Thyroid gland (tissue), 4 donors: ENCODE measurements around the gene PRM1. TPM values are rescaled to one million over a fixed set of nuclear protein-coding genes. Genes with fewer than 3 reads are reported as not detected.

Experiments used
- DNase-seq, 2 donors: peaks; one replicate each; pipeline ENCODE4 v3.0.0-alpha.2; 2019
- H3K27ac ChIP-seq, 3 donors: fragments of 200-600 bp; sonication (generic); 1 replicate in 2 of 3; 2 replicates in 1 of 3; pipeline ENCODE4 v1.5.1; 2016 to 2019; ENCODE audit warnings: mild to moderate bottlenecking in 1 of 3, moderate library complexity in 1 of 3
- H3K27me3 ChIP-seq: fragments of 200-600 bp; sonication (generic); one replicate; pipeline ENCODE4 v1.5.1; 2019
- H3K36me3 ChIP-seq, 2 donors: fragments of 200-600 bp; sonication (generic); one replicate each; pipeline ENCODE4 v1.5.1; 2016 to 2019
- H3K4me1 ChIP-seq, 2 donors: fragments of 200-600 bp; sonication (generic); one replicate each; pipeline ENCODE4 v1.5.1; 2017 to 2019
- H3K4me3 ChIP-seq, 3 donors: fragments of 200-600 bp; sonication (generic); replicated peaks in 1 of 3; 1 replicate in 2 of 3; 2 replicates in 1 of 3; pipeline ENCODE4 v1.5.1; 2016; ENCODE audit warnings: mild to moderate bottlenecking in 1 of 3
- H3K9me3 ChIP-seq: fragments of 200-600 bp; sonication (generic); one replicate; pipeline ENCODE4 v1.5.1; 2017
- POLR2A ChIP-seq, 2 donors: fragments of 450-650 bp; IDR thresholded peaks; one replicate each; pipeline ENCODE4 v1.6.1; 2017; ENCODE audit warnings: antibody characterized with exemption in 2 of 2, mild to moderate bottlenecking in 2 of 2, moderate library complexity in 1 of 2
- WGBS, 2 donors: methylation state at CpG; one replicate each; pipeline ENCODE4 v1.1.5; 2017; 5-methylcytosine and 5-hydroxymethylcytosine counted together
- intact Hi-C: fragments of 100-400 bp; cut with DNase I; formaldehyde crosslinking; loops from one replicate; pipeline ENCODE4 v1.15.1; 2023
- total RNA-seq, 4 donors: library from RNA; depleted of rRNA; stranded (reverse); fragments of >200 nt; gene quantifications; one replicate each; pipeline ENCODE4 v1.2.3, GENCODE V29; 2016
- TF ChIP-seq, protein P1 (sequence below), 6 experiments: fragments of 200-600 bp in 3 of 6; fragments of 450-650 bp in 3 of 6; sonication (generic) in 3 of 6; IDR thresholded peaks; one replicate each; pipeline ENCODE4 v1.5.1; 2016 to 2019; ENCODE audit warnings: antibody characterized with exemption in 6 of 6, mild to moderate bottlenecking in 2 of 6, inconsistent platforms in 1 of 6, moderate library complexity in 1 of 6

PRM1 gene
- total RNA-seq, 4 donors from 2014 or later: 13.7 to 335 TPM; not detected in 2

DNA sequence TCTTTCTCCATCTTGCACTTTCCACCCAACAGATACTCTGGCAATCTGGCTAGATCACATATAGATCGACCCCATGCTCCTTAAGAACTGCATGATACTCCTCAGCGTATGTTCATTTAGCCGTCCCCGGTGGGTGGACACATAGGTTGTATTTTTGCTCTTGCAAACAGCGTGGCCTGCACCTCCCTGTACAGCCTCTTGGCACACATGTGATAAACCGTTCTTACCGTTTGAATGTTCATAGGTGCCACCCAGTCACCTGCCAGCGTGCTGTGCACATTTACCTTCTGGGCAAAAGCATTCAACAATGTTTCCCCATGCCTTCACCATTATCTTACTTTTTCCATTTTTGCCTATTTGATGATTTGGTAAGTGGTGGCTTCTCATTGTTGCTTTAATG is 18.2 kb downstream of the PRM1 start:
- DNase-seq: no peak
- WGBS, 2 donors: 88% methylated on average over 8 of the region's 8 CpGs
- intact Hi-C loops: no loop called here
- no peak overlapping the region for H3K27ac ChIP-seq
- H3K36me3 ChIP-seq: no peaks in the 10 kb centered on the region
- no peak for TF ChIP-seq POLR2A (IDR thresholded peaks at IDR 0.05)
- TF ChIP-seq, protein P1, sequence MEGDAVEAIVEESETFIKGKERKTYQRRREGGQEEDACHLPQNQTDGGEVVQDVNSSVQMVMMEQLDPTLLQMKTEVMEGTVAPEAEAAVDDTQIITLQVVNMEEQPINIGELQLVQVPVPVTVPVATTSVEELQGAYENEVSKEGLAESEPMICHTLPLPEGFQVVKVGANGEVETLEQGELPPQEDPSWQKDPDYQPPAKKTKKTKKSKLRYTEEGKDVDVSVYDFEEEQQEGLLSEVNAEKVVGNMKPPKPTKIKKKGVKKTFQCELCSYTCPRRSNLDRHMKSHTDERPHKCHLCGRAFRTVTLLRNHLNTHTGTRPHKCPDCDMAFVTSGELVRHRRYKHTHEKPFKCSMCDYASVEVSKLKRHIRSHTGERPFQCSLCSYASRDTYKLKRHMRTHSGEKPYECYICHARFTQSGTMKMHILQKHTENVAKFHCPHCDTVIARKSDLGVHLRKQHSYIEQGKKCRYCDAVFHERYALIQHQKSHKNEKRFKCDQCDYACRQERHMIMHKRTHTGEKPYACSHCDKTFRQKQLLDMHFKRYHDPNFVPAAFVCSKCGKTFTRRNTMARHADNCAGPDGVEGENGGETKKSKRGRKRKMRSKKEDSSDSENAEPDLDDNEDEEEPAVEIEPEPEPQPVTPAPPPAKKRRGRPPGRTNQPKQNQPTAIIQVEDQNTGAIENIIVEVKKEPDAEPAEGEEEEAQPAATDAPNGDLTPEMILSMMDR (IDR thresholded peaks at IDR 0.05): no peak
- no peak overlapping the region for H3K4me3 ChIP-seq
- H3K4me1 ChIP-seq: peaks cover 8 to 12% of the 10 kb centered on the region in 2 donors
- H3K27me3 ChIP-seq: no peaks in the 10 kb centered on the region
- no peaks in the 10 kb centered on the region for H3K9me3 ChIP-seq

DNA sequence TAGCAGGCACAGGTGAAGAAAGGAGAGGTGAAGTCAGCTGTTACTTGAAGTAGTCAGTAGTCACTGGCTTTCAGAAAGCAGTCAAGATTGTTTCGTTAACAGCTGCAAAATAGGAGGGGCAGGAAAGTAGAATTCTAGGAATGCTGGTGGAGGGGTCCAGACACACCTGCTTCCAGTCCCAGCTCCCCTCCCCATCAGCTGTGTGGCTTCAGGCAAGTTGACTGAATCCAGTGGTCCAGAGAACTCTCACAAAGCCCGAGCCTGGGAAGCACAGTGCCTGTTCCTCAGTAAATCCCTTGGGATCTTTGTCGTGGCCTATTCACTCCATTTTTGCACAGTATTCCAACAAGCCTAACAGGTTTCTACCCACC is 20.5 kb downstream of the PRM1 start:
- TF ChIP-seq, protein P1 (IDR thresholded peaks at IDR 0.05): no peak
- no peak for TF ChIP-seq POLR2A (IDR thresholded peaks at IDR 0.05)
- intact Hi-C loops: no loop called here

GRCh38 chr16:11259655-11260595 is 21.2 kb downstream of the PRM1 start:
- DNase-seq: no peak
- Histone ChIP-seq H3K9me3 (no peaks in the 10 kb centered on the region), H3K4me3 (no peak overlapping the region), H3K27ac (no peak overlapping the region), H3K36me3 (no peaks in the 10 kb centered on the region), H3K27me3 (no peaks in the 10 kb centered on the region), H3K4me1 (peaks cover 14 to 22% of the 10 kb centered on the region in 2 donors)
- WGBS, 2 donors: 90 to 92% methylated on average over 12 of the region's 12 CpGs
- TF ChIP-seq, protein P1 (IDR thresholded peaks at IDR 0.05): no peak
- TF ChIP-seq POLR2A (IDR thresholded peaks at IDR 0.05): no peak
- intact Hi-C loops: loop anchor here (5.0 kb wide), 1 partner anchor 87 kb away; the partner anchor contains the start of gene RMI2

More for the DNA sequence above, 20.5 kb downstream of the PRM1 start:
- Histone ChIP-seq H3K4me1 (peaks cover 14 to 22% of the 10 kb centered on the region in 2 donors), H3K27ac (no peak overlapping the region), H3K9me3 (no peaks in the 10 kb centered on the region), H3K36me3 (no peaks in the 10 kb centered on the region), H3K4me3 (no peak overlapping the region), H3K27me3 (no peaks in the 10 kb centered on the region)
- no peak for DNase-seq
- 59 to 71% methylated on average over 3 of the region's 3 CpGs for WGBS, 2 donors

DNA sequence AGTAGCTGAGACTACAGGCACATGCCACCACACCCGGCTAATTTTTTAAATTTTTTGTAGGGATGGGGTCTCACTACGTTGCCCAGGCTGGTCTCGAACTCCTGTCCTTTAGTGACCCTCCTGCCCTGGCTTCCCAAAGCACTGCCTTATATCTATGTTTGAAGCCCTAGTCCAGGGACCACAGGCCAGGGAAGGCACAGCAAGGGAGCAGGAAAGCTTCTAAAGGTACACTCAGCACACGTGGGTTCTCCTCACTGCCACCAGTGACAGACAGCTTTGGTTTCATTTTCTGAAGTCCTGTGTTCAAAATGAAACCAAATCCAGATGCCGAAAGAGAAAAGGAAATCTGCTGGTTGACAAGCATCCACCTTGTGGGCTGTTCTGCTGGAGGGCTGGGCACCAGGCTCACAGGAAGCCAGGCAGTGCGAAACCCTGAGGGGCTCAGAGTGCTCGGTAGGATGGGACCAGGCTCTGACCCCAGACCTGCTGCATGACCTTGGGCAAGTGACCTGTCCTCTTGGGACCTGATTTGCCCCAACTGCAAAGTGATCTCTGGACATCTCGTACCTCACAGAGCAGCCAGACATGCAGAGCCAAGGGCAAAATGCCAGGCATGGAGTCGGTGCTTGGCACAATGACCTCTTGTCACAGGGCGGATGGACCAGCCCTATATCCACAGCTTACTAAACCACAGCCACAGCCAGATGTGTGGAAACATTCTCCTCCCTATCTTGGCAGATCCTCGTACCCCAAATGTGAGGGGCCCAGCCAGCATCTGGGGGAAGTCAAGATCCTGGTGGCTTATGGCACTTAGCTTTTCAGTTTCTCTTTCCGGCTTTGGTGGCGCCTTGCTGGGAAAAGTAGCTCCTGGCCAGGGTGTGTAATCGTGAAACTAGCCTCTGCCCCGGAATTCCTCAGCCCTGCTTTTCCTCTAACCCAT is 22.3 kb downstream of the PRM1 start:
- Histone ChIP-seq H3K9me3 (no peaks in the 10 kb centered on the region), H3K4me1 (peaks cover 18 to 32% of the 10 kb centered on the region in 2 donors), H3K27ac (peak overlapping the region in 1 of 3 donors; percentile 22), H3K27me3 (no peaks in the 10 kb centered on the region), H3K4me3 (no peak overlapping the region), H3K36me3 (no peaks in the 10 kb centered on the region)
- 48 to 66% methylated on average over 12 to 15 of the region's 15 CpGs for WGBS, 2 donors
- peak; percentile 85 to 88 for DNase-seq
- intact Hi-C loops: loop anchor here (5.0 kb wide), 1 partner anchor 88 kb away; the partner anchor contains the start of gene RMI2
- TF ChIP-seq POLR2A (IDR thresholded peaks at IDR 0.05): no peak
- TF ChIP-seq, protein P1 (IDR thresholded peaks at IDR 0.05): no peak
